Myocyte (in vitro differentiated cells): ENCODE data around the gene TPRN. TPM values are rescaled to one million over a fixed set of nuclear protein-coding genes. Genes with fewer than 3 reads are reported as not detected.

Experiments used
- DNase-seq: peaks from one replicate; pipeline ENCODE4 v3.0.0-alpha.2; 2012; ENCODE audit warnings: low read depth
- microRNA-seq: library from miRNA; unstranded; fragments of <30 nt; microRNA quantifications from one replicate; pipeline ENCODE4, GENCODE V29; 2016
- total RNA-seq: library from RNA; depleted of rRNA; stranded (reverse); fragments of >200 nt; gene quantifications from 2 replicates; pipeline ENCODE4 v1.2.3, GENCODE V29; 2014

The TPRN gene
- total RNA-seq, 1 donor from 2014 or later: 19.5 TPM

DNA sequence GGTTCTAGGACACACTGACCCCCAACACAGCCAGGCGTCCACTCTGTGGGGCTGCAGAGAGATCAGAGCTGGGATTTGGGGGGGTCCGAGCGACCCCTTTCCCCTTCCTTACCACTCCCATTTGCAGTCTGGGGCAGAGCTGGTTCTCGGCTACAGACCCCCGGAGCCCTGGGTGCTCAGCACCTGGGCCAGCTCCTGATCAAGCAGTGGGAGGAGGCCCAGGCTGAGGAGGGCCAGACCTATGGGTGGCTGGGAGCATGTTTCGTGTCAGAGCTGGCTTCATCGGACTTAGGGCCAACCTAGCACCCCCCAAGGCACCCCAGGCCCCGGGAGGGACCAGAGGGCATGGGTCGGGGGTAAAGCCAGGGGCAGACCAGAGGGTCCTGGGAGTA, 54.0 kb downstream of the TPRN start:
- DNase-seq: no peak

- no peak for DNase-seq
These were observed 54.6 kb downstream of the TPRN start for GRCh38 chr9:137145731-137146526.

GRCh38 chr9:137143459-137143858, 57.1 kb downstream of the TPRN start:
- DNase-seq: no peak

DNA sequence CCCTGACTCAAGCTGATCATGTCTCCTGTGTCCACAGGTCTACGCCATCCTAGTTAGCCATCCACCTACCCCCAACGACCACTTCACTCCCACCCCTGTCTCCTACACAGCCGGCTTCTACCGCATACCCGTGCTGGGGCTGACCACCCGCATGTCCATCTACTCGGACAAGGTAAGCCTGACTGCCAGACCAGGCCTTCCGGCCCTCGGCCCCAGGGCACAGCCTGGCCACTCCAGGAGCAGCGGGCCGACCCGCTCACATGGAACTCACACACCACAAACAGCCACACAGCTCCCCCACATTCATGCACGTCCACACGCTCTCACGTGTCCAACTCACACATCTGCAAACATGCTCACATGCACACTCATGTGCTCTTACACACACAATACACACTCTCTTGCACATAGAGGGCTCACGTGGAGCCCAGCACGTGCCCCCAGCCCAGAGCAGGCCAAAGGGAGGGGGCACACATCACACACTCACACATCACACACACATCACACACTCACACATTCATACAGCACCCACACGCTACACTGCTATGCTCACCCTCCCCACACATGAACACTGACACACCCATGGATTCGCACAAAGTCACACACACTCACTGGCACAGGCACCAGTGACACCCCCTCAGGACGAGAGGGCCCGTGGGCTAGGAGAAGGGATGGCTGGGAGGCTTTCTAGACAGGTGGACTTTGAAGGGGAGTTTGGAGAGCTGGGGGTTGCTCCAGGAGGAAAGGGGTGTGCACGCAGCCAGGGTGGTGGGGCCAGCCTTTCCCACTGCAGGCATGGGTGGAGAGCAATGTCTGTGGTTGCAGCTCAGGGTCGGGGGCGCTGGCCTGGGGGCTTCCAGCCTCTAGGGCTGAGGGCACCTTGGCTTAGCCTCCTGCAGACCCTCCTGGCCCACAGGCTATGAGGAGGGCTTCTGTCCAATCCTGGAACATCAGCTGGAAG, 58.3 kb downstream of the TPRN start:
- no peak for DNase-seq

Small RNA genes lying within 50 kb of the gene (microRNA-seq; reads per million reads assigned to microRNA genes)
- not detected for gene MIR3621

Other genes with a start within 250 kb of the TPRN start
- gene LCN12, start 248.5 kb downstream of the TPRN start, total RNA-seq: 0.10 and 0.27 TPM in 2 replicates
- 126 and 177 TPM in 2 replicates for gene PTGDS, start 223.2 kb downstream of the TPRN start, total RNA-seq
- 5.0 and 13.8 TPM in 2 replicates for gene LCNL1, start 217.7 kb downstream of the TPRN start, total RNA-seq
- gene PAXX, start 208.3 kb downstream of the TPRN start, total RNA-seq: 57.3 and 67.3 TPM in 2 replicates
- not detected in 2 replicates for gene CLIC3, start 204.2 kb downstream of the TPRN start, total RNA-seq
- 21.1 and 26.3 TPM in 2 replicates for gene ABCA2, start 172.5 kb downstream of the TPRN start, total RNA-seq
- gene FUT7, start 168.7 kb downstream of the TPRN start, total RNA-seq: not detected in 2 replicates
- 4.8 TPM in 2 replicates for gene NPDC1, start 154.6 kb downstream of the TPRN start, total RNA-seq
- 0.13 and 0.68 TPM in 2 replicates for gene ENTPD2, start 146.7 kb downstream of the TPRN start, total RNA-seq
- gene SAPCD2, start 130.2 kb downstream of the TPRN start, total RNA-seq: 1.9 and 4.7 TPM in 2 replicates
- 40.2 and 46.4 TPM in 2 replicates for gene UAP1L1, start 123.2 kb downstream of the TPRN start, total RNA-seq
- gene MAN1B1, start 113.8 kb downstream of the TPRN start, total RNA-seq: 75.5 and 76.6 TPM in 2 replicates
- 132 and 142 TPM in 2 replicates for gene DPP7, start 86.0 kb downstream of the TPRN start, total RNA-seq
- 0.05 TPM in 1 of 2 replicates, not detected in the other for gene GRIN1, start 61.6 kb downstream of the TPRN start, total RNA-seq
- gene LRRC26, start 30.7 kb downstream of the TPRN start, total RNA-seq: not detected in 2 replicates
- not detected in 2 replicates for gene TMEM210, start 28.7 kb downstream of the TPRN start, total RNA-seq
- gene ANAPC2, start 12.2 kb downstream of the TPRN start, total RNA-seq: 28.7 and 30.6 TPM in 2 replicates
- gene SSNA1, start 12.1 kb downstream of the TPRN start, total RNA-seq: 143 and 158 TPM in 2 replicates
- 39.2 and 48.4 TPM in 2 replicates for gene TMEM203, start 4.9 kb upstream of the TPRN start, total RNA-seq
- gene NDOR1, start 5.0 kb upstream of the TPRN start, total RNA-seq: 6.1 and 10.5 TPM in 2 replicates
- gene RNF208, start 21.5 kb upstream of the TPRN start, total RNA-seq: 0.21 and 0.36 TPM in 2 replicates
- gene CYSRT1, start 24.4 kb upstream of the TPRN start, total RNA-seq: 1.4 and 2.0 TPM in 2 replicates
- not detected in 2 replicates for gene RNF224, start 26.8 kb upstream of the TPRN start, total RNA-seq
- gene SLC34A3, start 30.2 kb upstream of the TPRN start, total RNA-seq: 0.56 and 0.62 TPM in 2 replicates
- gene TUBB4B, start 40.5 kb upstream of the TPRN start, total RNA-seq: 211 and 249 TPM in 2 replicates
- gene STPG3, start 50.5 kb upstream of the TPRN start, total RNA-seq: not detected in 2 replicates
- 37.3 and 48.3 TPM in 2 replicates for gene NELFB, start 54.6 kb upstream of the TPRN start, total RNA-seq
- gene TOR4A, start 77.0 kb upstream of the TPRN start, total RNA-seq: 1.1 and 3.6 TPM in 2 replicates
- 1.2 and 2.0 TPM in 2 replicates for gene NRARP, start 101.5 kb upstream of the TPRN start, total RNA-seq
- 12.5 and 15.3 TPM in 2 replicates for gene EXD3, start 222.4 kb upstream of the TPRN start, total RNA-seq
- 1.2 and 3.1 TPM in 2 replicates for gene NOXA1, start 222.7 kb upstream of the TPRN start, total RNA-seq
- 0.19 and 0.31 TPM in 2 replicates for gene ENTPD8, start 240.6 kb upstream of the TPRN start, total RNA-seq